Measurements from ENCODE around the gene PLCB1.
"Not testable (repeated sequence)": the region's sequence is repeated elsewhere in the genome, so short reads cannot be mapped to it uniquely, and the experiment has no call there.

The PLCB1 gene

GRCh38 chr20:8408587-8409307, 276.7 kb downstream of the PLCB1 start:
- DNase-seq = no peak

GRCh38 chr20:8413691-8414090, 281.6 kb downstream of the PLCB1 start:
- no peak for DNase-seq

DNA sequence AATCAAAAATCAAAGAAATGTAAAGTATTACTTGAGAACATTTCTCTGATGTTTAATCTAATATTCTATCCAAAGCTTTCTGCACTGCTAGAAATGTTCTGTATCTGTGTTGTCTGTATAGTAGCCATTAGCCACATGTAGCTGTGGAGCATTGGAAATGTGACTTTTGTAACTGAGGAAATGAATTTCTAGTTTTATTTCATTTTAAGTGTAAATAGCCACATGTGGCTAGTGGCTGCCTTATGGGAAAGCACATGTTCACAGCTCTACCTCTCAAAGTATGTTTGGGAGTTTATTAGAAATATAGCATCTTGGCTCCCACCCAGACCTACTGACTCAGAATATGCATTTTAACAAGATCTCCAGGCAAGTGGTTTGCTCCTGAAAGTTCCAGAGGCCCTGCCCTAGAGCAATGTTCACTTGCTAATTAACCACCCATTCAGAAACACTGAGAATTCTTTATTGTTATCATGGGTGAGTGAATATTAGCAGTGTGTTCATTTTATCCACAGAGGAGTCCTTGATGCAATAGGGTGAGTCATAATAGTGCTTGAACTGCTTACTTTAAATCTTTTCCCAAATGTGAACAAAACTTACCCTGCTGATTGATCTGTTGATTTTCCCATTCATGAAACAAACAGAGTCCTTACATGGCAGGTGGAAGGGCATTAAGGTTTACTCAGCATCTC, 282.7 kb downstream of the PLCB1 start:
- DNase-seq = no peak

GRCh38 chr20:8421981-8422380, 289.9 kb downstream of the PLCB1 start:
- no peak for DNase-seq

DNA sequence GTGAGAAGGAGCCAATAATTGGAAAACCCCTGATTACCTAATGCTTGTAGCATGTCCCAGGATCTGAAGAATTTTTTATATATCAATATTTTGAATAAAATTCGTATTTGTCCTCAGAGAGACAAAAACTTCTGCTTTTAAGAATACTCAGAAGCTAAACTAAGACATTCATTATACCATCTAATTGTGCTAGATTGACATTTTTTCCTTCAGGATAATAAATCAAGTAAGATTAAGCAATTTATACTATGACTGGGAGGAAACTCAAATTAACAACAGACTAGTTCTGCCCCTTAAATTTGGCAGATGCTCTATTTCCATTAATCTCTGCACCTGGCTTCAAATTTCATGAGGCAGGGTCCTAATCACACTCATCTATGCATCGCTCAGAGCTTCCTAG, 291.4 kb downstream of the PLCB1 start:
- DNase-seq = no peak

DNA sequence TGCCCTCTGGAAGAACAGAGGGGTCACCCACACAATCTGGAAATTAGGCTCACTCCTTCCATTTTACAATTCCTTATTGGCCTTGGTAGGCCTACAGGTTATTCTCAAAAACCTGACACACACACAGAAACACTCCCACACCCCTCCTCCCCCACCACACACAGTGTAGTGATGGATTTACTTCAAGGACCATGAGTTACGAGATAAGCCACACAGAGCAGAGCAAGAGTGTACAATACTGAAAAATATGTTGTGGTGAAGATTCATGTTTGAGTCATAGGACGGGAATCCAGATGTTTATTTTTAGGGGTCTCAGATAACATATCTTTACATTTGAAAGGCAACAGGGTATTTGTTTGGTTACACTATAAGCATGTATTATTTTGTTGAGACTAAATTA, 291.9 kb downstream of the PLCB1 start:
- DNase-seq = no peak

- DNase-seq = no peak
Measured at GRCh38 chr20:8425016-8425415, 292.9 kb downstream of the PLCB1 start.

DNA sequence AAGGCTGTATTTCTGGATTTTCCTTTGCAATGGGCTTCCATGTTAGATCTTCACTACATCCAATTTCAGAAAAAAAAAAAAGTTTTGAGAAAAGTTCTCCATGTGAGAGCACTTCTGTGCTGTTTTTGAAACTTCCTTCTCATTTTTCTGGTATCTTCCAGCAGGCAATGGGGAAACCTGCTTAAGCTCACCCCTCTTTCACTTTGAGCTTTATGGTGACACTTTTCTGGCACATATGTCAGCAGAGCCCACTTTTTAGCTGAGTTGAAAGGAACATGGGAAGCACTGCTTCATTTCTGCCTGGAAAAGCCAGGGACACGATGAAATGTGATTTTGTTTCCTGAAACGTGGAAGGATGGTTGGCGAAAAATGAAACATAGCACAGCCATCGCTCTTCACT, 293.7 kb downstream of the PLCB1 start:
- DNase-seq = no peak

DNA sequence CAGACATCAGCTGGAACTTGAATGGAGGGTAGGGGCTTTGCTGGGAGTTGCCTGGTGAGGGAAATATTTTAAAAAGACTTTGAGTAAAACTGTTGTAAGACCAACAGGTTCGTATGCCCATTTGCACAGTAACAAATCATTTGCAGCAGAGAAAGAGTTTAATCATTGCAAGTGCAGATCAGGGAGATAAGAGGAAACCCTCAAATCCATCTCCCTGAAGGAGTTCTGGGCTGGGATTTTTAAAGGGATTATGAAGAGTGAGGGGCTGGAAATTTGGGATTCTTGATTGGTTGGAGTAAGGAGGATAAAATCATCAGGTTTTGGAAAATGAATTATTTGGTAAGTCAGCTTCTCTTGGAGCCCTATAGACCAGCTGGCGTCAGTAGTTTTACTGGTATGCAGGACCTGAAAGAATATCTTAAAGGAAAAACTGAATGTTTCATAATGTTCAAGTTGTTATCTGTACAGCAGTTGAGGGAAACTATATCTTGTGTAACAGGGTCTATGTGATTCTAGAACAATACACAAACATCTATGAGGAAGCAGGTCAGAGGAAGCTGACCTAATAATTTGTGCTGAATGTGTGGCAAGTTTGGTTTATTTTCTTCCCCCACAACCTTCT, 295.5 kb downstream of the PLCB1 start:
- no peak for DNase-seq

- no peak for DNase-seq
Measured at GRCh38 chr20:8428988-8429387, 296.9 kb downstream of the PLCB1 start.

- no peak for DNase-seq
Measured at GRCh38 chr20:8431538-8432434, 299.7 kb downstream of the PLCB1 start.

DNA sequence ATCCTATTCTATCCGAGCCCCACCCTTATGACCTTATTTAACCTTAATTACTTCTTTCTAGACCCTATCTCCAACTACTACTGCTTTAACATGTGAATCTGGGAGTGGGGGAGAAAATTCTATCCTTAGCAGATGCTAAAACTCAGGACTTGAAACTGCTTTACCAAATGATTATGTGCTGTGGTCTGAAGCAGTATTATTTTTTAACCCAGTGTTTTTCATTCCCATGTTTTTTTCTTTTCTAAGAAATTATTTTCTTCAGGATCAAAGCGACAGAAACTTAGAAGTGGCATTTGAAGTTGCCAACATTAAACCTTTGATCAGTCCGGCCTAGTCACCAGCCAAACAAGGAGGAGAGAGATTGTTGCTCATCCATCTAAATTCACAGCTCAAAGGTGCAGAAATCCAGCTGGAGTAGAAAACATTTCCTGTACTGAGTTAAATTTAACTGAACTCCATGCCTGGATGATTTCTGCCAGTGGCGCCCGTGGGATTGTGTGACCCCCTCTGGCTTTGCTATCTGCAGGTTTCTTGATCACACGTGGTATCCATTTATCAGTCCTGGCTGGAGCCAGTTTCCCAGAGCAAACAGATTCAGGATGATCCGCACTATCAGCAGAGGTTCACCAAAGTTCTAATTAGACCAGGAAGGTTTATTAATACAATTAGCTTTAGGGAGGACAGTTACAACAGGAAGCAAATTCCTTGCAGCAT, 300.5 kb downstream of the PLCB1 start:
- DNase-seq = no peak

DNA sequence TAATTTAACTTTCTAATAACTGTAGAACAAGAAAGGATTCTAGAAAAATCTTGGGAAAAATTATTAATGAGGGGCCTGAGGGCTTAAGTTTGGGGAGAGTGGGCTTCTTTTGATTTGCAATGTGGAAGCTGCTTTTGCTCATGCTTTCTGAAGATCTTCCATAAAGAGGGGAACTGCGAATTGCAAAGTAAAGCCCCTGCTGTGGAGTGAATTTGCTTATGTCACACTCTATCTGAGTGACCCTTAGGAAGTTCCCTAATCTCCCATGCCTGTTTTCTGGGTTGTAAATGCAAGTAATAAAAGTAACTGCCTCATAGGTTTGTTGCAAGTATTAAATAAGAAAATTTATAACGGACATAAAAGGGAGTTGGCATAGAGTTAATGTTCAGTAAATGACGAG, 301.2 kb downstream of the PLCB1 start:
- no peak for DNase-seq

DNA sequence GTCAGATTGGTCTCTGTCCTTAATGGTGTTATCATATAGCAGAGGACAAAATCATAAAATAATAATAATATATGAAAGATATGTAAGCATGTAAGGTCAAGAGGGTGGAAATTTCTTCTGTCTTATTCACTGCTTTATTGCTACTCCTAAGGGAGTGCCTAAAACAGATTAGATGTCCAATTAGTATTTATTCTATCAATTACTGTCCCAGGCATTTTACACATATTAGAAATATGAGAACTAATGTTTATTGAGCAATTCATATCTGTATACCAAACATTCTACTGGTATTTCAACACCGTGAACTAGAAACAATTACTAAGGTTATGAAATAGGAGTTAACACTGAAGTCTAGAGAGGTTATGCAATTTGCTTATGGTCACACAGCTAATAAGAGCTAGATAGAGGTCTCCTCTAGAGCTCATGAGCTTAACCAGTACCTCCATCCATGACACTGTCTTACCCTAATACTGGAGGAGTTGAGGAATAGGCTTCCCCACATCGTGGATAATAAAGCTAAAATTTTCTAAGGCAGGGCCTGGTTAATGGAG, 302.3 kb downstream of the PLCB1 start:
- no peak for DNase-seq

GRCh38 chr20:8435285-8436035, 303.4 kb downstream of the PLCB1 start:
- no peak for DNase-seq

DNA sequence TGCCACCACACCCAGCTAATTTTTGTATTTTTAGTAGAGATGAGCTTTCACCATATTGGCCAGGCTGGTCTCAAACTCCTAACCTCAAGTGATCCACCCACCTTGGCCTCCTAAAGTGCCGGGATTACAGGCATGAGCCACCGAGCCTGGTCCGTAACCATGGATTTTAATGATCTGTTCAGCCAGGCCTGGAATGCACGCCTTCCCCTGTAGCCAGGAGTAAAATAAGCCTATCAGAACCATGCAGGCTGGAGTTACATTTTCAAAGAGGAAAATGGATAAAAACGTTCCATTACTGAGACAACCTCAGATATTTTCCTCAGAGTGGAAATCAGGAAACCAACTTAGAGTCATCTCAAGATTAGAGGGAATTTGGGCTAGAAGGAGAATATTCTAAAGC, 304.9 kb downstream of the PLCB1 start:
- DNase-seq = not testable (repeated sequence)

GRCh38 chr20:8438748-8439147, 306.7 kb downstream of the PLCB1 start:
- DNase-seq = no peak

DNA sequence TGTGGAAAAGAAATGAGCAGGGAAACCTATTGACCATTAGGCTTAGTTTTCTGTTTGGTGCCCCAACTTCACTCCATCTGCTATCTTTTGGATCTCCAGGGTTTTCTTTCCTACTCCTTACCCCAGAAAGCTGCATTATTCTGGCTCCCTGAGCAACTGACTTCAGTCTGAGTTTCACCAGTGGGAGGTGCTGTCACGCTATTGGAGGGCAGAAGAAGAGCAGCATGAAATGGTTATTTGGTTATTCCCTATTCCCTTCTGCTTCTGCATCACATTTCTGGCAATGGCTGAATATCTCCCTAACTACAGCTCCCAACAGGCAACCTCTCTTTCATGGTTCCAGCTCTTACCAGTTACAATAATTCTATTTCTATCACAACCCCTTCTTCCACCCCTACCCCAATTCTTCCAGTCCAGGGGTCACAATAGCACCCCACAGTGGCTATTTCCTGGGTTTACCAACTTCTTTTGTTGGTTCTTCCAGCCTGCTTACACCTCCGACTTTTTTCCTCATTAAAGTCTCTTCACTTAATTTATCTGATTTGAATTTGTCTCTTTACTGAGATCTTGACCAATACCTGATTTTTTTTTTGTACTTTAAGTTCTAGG, 311.5 kb downstream of the PLCB1 start:
- no peak for DNase-seq

GRCh38 chr20:8447262-8448120, 315.4 kb downstream of the PLCB1 start:
- no peak for DNase-seq

DNA sequence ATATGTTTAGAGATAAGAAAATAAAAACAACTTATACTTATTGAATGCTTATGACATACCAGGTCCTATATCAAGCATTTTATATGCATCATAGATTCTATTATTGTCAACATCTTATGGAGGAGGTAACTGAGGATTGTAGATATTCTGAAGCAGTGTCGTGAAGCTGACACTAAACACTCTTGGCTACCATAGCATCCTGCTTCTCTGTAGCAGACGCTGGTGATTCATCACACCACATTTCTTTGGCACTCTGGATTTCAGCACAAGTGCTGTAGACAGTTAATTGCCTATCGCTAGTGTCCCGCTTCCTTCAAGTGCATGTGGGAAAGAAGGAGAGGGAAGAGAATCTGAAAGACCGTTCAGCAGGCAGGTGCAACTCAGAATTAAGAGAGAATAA, 317.1 kb downstream of the PLCB1 start:
- DNase-seq = no peak

Measured in activated naive CD4-positive, alpha-beta T cell (primary cell).